ENCODE data around the gene RTF2.
"Not testable (repeated sequence)": the region's sequence is repeated elsewhere in the genome, so short reads cannot be mapped to it uniquely, and the experiment has no call there.

RTF2 gene

DNA sequence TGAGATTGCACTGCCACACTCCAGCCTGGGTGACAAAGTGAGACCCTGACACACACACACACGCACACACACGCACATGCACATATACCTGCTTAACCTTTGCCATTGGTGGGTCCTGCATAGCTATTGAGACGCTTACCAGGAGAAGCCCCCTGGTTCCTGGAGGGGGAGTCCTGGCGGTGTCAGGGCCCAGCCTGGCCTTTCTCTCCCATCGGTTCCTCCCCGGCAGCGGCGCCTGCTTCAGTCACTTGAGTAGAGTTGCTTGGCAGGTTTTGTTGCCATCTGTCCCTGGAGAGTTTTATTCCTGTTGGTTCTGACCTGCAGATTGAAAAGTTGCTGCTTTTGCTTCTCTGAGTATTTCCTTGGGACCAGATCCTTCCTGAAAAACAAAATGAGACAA, 35.5 kb downstream of the RTF2 start:
- DNase-seq = no peak

DNA sequence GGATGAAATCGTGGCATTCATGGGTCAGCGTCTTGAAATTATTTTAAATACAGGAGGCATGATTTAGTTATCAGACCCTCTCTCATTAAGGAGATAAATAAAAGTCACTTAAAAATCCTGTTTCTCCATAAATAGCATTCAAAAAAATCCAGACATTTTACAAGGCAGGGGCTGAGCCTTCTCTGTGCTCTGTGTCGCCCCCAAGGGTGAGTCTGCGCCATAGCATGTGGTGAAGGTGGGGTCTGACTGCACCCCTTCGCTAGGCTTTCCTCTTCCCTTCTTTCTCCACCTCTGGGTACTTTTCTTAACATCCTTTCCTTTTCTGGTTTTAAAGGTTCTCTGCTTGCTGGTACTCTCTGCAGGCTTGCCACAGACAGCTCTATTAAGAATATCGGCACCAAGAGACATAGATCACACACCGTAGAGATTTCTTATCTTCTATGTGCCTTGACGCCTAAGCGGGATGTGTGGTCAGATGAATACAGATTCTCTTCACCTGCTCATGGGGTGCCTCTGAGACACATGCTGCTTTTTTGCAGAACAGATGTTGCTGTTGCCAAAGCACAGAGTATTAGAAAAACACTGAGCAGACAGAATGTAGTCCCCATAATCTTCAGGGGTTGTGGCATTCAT, 36.1 kb downstream of the RTF2 start:
- no peak for DNase-seq

DNA sequence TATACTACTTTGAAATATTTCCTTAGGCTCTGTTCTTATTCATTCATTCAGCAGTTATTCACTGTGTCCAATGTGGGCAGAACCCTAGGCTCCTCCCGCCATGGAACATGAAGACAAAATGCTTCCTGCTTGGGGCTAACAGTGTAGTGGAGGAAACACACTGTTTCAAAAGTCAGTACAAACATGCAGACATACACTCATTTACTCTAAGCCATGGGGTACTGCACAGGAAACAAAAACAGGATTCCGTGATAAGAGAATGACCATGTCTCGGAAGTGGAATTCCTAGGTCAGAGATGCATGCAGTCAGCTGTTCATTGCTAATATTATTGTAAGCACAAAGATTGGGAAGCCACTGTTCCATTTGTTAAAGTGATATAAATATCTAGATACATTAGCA, 37.7 kb downstream of the RTF2 start:
- no peak for DNase-seq

DNA sequence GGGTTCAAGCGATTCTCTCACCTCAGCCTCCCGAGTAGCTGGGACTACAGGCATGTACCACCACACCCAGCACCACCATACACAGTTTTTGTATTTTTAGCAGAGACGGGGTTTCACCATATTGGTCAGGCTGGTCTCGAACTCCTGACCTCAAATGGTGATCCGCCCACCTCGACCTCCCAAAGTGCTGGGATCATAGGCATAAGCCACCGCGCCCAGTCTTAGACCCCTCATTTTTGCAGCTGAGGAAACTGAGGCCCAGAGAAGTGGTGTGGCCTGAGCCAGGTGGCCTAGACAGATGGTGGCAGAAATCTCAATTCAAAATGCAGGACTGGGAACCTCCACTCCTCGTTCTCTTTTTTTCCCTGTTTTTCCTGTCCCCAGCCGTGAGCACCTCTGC, 43.5 kb downstream of the RTF2 start:
- no peak for DNase-seq

DNA sequence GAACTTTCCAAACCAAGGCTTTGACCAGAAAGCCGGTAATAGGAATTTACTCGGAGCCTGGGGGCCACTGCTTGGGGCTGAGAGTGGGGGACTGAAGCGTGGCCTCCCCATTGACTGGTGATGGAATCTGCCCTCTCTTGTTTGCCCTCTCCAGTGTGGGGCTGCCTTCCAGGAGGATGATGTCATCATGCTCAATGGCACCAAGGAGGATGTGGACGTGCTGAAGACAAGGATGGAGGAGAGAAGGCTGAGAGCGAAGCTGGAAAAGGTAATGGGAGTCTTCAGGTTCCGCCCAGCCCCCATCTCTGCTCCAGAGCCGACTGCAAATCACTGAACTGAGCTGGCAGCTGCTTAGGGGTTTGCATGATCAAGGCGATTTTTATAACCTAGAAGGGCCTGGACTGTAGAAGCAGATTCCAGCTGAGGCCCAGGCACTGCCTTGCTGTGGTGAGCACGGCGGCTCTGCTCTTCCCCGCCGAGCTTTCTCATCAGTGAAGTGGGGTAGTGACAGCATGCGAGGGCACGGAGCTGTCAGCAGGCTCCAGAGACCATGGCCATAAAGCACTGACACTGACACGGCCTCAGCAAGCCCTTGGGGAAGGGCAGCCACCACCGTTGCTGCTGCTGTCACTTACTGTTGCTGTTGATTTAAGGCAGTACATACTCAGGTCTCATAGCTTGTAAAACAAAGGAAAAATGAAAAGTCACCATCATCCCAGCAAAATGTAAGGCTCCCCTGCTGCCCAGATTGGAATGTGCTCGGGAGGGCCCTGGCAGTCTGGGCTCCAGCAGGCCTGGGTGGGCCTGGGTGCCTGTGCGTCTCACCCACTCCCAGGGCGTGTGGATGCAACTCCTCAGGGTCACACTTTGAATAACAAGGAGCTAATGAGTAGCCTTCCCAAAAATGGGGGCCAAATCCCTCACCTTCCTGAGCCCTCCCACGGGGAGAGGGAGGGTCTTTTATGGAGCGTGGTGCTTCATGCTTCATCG, 45.0 kb downstream of the RTF2 start:
- no peak for DNase-seq

DNA sequence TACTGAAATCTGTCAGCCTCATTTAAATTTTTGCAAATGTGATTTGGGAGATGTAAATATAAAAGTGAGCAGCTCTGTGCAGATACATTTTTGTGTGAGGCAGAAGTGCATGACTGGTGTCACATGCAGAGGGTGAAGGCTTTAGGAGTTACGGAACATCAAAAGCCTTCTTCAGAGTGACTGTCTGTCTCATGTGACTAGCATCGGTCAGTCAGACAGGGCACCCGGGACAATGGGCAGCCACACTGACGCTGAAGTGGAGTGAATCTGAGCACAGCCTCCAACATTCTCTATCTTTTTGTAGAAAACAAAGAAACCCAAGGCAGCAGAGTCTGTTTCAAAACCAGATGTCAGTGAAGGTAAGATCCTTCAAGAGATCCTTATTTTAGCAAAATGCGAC, 48.2 kb downstream of the RTF2 start:
- no peak for DNase-seq

DNA sequence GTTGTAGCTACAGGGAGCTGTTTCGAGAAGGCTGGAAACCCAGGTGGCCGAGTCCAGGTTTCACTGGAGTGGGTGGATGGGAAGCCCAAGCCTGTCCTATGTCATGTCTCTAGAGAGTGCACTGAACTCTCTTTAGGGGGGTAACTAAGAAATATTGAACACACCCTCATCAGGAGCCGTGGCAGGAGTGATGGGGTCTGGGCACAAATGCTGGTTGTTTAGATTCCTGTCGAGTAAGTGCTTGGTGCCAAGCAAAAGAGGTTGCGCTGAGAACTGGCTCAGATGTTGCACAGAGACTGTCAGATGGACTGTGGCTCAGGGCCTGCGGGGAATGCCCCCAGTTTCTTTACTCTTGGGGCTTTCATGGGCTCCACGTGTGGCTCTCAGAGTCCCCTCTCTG, 48.8 kb downstream of the RTF2 start:
- DNase-seq = no peak

DNA sequence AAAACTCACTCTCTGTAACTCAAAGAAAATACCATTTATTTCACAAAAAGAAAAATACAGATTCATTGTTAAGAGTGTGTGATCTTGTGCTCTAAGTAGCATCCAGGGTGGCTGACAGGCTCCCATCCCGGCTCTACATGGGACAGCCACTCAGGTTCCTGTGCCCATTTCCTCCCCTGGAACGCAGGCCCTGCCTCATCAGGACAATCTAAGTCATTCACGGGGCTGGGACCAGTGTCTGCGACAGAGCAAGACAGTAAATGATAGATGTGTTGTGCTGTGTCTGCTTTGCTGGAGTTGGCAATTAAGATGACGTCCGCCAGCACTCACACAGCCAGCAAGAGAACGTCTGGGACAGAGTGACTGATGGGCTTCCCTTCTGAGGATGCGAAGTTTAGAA, 49.2 kb downstream of the RTF2 start:
- no peak for DNase-seq

DNA sequence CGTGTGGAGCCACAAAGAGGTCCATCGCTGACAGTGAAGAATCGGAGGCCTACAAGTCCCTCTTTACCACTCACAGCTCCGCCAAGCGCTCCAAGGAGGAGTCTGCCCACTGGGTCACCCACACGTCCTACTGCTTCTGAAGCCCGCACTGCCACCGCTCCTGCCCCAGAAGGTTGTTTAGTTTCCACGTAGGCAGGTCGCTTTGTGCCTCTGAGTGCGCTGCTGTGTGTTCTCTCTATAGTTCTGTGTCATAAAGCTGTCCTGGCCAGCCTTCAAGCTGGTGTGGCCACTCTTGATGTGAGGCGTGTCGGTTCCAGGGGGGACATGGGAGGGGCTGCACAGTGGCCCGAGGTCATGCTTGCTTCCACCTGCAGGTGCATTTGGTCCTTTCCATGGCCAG, 49.7 kb downstream of the RTF2 start:
- DNase-seq = no peak

DNA sequence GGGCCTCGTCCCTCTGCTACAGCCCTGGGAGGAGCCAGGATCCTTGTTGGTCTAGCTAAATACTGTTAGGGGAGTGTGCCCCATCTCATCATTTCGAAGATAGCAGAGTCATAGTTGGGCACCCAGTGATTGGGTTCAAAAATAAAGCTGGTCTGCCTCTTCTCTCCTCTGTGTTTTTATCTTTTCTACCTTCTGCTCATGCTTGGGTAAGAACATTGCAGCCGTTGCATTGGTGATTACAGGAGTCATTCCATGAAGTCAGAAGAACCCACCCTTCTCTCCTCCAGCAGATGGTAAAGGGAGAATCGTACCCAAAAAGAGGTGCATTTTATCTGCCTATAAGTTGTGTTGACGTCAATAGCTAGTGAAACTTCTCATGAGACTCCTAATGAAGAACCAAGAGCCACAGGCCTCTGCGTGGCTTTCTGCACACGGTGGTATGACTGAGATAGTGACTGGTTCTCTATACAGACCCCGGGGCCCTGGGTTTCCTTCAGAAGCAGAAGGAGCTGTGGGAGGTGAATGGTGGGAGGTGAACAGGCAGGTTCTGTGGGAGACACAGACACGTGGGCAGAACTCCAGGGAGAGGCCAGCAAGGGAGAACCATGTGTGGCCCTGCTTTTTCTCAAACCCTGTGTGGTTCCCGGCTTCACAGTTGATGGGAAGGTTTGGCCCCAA, 50.4 kb downstream of the RTF2 start:
- peak; percentile 80 for DNase-seq

DNA sequence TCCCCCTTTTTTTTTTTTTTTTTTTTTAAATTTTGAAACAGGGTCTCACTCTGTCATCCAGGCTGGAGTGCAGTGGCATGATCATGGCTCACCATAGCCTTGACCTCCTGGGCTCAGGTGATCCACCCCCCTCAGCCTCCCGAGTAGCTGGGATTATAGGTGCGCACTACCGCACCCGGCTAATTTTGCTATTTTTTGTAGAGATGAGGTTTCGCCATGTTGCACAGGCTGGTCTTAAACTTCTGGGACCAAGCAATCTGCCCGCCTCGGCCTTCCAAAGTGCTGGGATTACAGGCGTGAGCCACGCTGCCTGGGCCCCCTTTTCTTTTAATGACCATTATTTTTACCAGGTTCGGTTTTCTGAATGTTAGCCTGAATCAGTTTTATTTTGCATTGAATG, 51.1 kb downstream of the RTF2 start:
- DNase-seq = no peak

DNA sequence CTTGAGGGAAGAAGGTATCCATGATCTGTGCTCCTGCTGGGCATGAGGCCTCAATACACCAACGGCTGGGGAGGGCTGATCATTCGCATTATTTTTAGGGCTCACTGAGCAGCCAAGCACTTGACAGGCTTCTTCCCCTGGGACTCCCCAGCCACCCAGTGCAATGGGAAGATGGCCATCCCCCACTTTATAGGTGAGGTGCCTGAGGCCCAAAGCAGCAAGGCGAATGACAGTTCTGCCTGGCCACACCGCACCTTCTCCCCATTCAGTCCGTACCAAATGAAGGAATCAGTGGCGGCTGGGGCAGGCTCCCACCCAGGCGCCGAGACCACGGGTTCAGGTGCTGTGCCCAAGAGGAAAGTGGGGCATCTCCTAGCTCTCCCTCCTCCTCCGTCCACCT, 51.8 kb downstream of the RTF2 start:
- no peak for DNase-seq

DNA sequence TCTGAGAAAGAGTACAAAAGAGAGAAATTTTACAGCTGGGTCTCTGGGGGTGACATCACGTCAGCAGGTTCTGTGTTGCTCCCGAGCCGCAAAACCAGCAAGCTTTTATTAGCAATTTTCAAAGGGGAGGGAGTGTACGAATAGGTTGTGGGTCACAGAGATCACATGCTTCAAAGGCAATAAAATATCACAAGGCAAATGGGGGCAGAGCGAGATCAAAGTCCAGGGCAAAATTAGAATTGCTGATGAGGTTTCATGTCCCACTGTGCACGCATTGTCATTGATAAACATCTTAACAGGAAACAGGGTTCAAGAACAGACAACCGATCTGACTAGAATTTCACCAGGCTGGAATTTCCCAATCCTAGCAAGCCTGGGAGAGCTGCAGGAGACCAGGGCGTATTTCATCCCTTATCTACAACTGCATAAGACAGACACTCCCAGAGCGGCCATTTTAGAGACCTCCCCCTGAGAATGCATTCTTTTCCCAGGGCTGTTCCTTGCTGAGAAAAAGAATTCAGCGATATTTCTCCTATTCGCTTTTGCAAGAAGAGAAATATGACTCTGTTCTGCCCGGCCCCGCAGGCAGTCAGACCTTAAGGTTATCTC, 52.4 kb downstream of the RTF2 start:
- DNase-seq = not testable (repeated sequence)

DNA sequence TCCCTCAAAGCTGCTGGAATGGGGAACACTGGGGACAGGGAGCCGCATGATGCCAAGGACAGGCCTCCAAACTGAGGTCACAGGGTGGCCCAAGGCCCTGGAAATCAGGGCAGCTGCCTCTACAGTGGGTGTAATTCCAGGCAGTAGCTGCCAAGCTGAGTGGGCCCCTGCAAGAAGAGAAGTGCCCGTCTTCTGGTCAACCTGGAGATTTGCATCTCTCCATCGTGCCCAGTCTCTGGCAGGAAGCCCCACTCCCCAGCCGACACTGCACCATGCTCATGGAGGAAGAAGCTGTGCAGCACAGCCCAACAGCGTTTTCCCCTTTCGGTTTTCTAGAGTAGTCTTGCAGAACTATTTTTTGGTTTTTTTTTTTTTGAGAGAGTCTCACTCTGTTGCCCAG, 53.9 kb downstream of the RTF2 start:
- DNase-seq = no peak

DNA sequence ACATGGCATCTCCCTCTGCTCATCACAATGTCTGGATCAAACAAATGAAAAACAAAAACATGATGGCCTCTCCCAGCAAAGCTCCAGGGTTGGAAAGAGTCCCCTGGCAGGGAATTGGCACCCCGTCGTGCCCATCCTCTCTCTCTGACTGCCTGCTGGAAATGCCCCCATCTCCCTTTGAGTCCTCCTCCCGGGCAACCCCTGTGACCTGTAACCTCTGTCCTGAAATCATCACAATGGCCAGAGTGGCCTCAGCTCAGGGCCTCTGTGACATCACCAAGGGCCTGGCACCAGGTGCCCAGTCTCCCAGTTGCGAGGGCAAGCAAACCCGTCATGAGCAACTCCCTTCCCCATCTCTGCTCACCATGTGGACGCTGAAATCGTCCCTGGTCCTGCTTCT, 56.0 kb downstream of the RTF2 start, which contains the start of gene FAM209A:
FAM209A (plus strand) TSS at position 301 of the 400 bp plus-strand sequence; CDS start at position 366, 65 bp downstream.
- DNase-seq = not testable (repeated sequence)

DNA sequence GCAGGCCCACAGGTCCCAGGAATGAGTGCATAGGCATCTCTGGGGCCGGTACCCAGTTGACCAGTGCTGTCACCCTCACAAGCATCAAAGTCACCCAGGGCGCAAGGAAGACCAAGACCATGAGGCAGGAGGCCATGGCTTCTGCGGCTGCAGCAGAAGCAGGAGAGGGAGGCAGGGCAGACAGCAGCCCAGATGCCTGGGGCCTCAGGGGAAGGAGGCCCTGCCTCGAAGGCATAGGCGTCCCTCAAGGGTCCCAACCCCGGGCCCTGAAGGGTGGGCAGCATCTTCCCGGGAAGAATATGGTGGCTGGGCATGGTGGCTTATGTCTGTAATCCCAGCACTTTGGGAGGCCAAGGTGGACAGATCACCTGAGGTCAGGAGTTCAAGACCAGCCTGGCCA, 59.1 kb downstream of the RTF2 start:
- DNase-seq = no peak

DNA sequence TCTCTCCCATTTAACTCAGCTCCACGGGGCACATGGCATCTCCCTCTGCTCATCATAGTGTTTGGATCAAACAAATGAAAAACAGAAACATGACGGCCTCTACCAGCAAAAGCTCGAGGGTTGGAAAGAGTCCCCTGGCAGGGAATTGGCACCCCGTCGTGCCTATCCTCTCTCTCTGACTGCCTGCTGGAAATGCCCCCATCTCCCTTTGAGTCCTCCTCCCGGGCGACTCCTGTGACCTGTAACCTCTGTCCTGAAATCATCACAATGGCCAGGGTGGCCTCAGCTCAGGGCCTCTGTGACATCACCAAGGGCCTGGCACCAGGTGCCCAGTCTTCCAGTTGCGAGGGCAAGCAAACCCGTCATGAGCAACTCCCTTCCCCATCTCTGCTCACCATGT, 64.5 kb downstream of the RTF2 start, which contains the start of gene FAM209B:
FAM209B (plus strand) TSS at position 301 of the 400 bp plus-strand sequence; CDS start at position 397, 96 bp downstream.
- DNase-seq = not testable (repeated sequence)

DNA sequence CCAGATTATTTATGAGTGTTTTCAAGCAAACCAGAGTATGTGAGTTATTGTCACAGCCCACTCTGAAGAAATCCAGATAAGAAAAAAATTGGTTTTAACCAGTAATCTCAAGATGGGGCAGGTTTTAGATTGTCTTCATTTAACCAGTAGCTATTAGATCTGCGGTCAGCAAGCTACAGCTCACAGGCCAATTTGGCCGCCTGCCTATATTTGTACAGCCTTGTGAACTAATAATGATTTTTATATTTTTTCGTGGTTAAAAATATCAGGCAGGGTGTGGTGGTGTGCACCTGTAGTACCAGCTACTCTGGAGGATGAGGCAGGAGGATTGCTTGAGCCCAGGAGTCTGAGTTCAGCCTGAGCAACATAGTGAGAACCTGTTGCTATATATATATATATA, 69.6 kb downstream of the RTF2 start:
- DNase-seq = no peak

DNA sequence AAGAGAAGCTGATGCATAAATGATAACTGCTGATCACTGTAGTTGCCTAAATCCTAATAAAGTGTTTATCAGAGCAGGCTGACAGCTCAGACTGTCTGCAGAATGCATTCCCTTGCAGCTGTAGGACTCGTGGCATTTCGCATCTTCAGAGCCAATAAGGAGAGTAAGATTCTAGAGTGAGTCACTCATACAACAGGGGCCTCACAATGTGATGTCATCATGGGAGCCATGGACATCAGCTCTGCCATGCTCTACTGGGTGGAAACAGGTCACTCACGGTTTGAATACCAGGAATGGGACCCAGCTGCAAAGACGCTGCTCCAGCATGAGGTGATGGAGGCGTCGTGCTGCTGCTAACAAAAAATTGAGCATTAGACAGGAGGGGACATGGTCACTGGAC, 72.0 kb downstream of the RTF2 start:
- DNase-seq = no peak

DNA sequence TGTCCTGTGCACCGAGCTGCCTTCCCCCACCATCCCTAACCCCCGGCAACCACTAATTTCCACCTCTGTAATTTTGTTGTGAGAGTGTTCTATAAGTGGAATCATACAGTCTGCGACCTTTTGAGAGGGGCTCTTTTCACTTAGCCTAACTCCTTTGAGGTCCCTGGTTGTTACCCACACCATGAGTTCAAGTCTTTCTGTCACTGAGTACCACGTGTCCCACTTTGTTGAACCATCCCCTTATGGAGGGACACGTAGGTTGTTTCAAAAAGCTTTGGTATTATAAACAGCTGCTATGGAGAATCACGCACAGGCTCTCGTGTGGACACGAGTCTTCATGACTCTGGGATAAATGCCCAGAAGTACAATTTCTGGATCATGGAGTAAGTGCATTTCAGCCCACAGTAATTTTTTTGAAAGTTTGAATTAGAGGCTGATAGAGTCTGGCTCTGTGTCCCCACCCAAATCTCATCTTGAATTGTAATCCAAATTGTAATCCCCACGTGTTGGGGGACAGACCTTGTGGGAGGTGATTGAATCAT, 74.1 kb downstream of the RTF2 start:
- DNase-seq = no peak

DNA sequence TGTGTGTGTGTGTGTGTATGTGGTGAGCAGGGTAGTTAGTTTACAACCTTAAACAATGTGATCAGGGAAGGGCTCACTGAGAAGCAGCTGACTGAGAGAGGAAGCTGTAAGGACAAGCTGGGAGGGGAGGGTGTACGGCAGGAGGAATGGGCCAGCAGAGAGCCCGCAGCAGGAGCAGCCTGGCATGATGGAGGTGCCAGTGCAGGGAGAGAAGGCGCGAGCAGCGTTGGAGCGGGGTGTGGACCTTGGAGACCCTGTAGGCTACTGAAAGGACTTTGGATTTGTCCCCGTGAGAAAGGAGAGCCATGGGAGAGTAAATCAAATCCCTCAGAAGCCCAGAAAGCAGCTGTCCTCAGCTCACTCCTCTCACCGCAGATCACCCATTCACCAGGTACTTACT, 83.1 kb downstream of the RTF2 start:
- DNase-seq = no peak

DNA sequence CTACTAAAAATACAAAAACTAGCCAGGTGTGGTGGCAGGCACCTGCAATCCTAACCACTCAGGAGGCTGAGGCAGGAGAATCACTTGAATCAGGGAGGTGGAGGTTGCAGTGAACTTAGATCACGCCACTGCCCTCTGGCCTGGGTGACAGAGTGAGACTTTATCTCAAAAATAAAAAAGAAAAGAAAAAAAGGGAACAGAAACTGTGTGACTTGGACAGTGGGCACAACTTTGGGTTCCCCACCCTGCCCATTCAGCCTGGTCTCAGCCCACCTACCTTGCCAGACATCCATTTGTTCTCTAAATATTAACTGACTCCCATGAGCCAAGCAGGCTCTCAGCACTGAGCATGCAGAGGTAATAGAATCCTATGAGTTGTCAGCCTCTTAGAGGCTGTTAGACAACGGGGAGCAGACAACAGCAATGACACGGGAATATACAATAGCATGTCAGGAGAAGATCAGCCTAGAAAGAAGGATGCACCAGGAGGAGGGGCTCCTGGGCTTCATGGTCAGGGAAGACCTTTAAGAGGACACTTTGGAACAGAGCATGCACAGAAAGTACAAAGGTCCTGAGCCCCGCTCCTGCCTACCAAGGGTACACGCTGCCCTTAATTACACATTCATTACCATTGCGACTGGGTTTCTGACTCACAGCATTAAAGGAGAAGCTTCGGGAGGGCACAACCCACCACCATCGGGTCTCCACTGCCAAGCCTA, 84.6 kb downstream of the RTF2 start:
- no peak for DNase-seq
